ENCODE measurements around the gene CCHCR1.

DNA sequence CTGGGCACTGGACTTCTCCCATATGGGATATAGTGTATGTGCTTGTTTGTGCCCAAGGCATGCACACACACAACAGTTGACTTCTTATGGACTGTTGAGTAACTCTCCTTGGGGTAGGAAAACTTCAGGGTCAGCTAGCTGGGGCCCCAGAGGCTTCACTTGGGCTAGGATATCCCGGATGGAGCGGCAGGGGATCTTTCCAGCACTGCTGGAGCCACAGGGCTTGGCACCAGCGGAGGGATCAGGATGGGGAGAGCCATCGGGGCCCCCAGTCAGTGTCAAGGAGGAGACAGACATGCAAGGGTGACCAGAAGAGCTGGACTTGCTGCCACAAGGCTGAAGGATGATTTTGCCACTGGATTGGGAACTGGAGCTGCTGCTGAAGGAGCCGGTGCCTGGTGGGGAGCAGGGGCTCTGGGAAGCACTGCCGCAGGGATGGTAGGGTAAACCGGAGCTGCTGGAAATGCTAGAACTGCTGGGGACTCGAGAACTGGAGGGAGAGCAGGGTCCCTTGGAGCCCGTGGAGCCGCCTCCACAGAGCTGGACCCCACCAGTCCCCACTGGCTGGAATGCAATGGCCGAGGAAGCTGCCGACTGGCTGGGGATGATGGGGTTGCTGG lies 41.6 kb downstream of the CCHCR1 start:
- TF ChIP-seq, protein P1, sequence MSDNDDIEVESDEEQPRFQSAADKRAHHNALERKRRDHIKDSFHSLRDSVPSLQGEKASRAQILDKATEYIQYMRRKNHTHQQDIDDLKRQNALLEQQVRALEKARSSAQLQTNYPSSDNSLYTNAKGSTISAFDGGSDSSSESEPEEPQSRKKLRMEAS (IDR thresholded peaks at IDR 0.05): no peak
- TF ChIP-seq, protein P2, sequence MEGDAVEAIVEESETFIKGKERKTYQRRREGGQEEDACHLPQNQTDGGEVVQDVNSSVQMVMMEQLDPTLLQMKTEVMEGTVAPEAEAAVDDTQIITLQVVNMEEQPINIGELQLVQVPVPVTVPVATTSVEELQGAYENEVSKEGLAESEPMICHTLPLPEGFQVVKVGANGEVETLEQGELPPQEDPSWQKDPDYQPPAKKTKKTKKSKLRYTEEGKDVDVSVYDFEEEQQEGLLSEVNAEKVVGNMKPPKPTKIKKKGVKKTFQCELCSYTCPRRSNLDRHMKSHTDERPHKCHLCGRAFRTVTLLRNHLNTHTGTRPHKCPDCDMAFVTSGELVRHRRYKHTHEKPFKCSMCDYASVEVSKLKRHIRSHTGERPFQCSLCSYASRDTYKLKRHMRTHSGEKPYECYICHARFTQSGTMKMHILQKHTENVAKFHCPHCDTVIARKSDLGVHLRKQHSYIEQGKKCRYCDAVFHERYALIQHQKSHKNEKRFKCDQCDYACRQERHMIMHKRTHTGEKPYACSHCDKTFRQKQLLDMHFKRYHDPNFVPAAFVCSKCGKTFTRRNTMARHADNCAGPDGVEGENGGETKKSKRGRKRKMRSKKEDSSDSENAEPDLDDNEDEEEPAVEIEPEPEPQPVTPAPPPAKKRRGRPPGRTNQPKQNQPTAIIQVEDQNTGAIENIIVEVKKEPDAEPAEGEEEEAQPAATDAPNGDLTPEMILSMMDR (IDR thresholded peaks at IDR 0.05; ENCODE audit: low read depth, low read length, missing input control): no peak
- TF ChIP-seq JUND (IDR thresholded peaks at IDR 0.05) (no peak), TAF1 (conservative IDR thresholded peaks at IDR 0.05) (no peak)
- TF ChIP-seq, protein P3, sequence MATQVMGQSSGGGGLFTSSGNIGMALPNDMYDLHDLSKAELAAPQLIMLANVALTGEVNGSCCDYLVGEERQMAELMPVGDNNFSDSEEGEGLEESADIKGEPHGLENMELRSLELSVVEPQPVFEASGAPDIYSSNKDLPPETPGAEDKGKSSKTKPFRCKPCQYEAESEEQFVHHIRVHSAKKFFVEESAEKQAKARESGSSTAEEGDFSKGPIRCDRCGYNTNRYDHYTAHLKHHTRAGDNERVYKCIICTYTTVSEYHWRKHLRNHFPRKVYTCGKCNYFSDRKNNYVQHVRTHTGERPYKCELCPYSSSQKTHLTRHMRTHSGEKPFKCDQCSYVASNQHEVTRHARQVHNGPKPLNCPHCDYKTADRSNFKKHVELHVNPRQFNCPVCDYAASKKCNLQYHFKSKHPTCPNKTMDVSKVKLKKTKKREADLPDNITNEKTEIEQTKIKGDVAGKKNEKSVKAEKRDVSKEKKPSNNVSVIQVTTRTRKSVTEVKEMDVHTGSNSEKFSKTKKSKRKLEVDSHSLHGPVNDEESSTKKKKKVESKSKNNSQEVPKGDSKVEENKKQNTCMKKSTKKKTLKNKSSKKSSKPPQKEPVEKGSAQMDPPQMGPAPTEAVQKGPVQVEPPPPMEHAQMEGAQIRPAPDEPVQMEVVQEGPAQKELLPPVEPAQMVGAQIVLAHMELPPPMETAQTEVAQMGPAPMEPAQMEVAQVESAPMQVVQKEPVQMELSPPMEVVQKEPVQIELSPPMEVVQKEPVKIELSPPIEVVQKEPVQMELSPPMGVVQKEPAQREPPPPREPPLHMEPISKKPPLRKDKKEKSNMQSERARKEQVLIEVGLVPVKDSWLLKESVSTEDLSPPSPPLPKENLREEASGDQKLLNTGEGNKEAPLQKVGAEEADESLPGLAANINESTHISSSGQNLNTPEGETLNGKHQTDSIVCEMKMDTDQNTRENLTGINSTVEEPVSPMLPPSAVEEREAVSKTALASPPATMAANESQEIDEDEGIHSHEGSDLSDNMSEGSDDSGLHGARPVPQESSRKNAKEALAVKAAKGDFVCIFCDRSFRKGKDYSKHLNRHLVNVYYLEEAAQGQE (IDR thresholded peaks at IDR 0.05): no peak
- TF ChIP-seq, protein P4, sequence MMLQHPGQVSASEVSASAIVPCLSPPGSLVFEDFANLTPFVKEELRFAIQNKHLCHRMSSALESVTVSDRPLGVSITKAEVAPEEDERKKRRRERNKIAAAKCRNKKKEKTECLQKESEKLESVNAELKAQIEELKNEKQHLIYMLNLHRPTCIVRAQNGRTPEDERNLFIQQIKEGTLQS (IDR thresholded peaks at IDR 0.05): no peak
